Stimulated activated CD4-positive, alpha-beta T cell treated with anti-CD3 and anti-CD28 coated beads, TNF-alpha, amount 100 ng/mL, for 4 hours (primary cell): Measurements from ENCODE around the gene RUBCN.
"Not testable (repeated sequence)": the region's sequence is repeated elsewhere in the genome, so short reads cannot be mapped to it uniquely, and the experiment has no call there.

Experiments used
- DNase-seq, 3 experiments: peaks; one replicate each; pipeline ENCODE4 v3.0.0-alpha.2; 2020; ENCODE audit warnings: low read depth in 3 of 3

RUBCN gene

GRCh38 chr3:197734667-197735318 is 1.9 kb downstream of the RUBCN start:
- no peak for DNase-seq

- DNase-seq = no peak
These were observed 3.7 kb downstream of the RUBCN start for GRCh38 chr3:197733042-197733441.

GRCh38 chr3:197731483-197731882 is 5.2 kb downstream of the RUBCN start:
- DNase-seq = not testable (repeated sequence)

DNA sequence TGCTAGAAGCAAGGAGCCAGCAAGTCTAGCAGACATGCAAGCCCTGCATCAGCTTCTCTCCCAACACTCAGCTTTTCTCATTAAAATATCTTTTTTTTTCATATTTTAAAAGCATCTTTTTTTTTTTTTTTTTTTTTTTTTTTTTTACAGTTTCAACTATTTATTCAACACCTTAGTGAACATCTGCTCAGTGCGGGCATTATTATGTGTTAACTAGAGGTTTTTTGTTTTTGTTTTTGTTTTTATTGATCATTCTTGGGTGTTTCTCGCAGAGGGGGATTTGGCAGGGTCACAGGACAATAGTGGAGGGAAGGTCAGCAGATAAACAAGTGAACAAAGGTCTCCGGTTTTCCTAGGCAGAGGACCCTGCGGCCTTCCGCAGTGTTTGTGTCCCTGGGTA is 5.9 kb downstream of the RUBCN start:
- not testable (repeated sequence) for DNase-seq

- DNase-seq = no peak
These were observed 6.5 kb downstream of the RUBCN start for GRCh38 chr3:197730200-197730599.

- no peak for DNase-seq
These were observed 8.2 kb downstream of the RUBCN start for GRCh38 chr3:197728487-197728886.

- not testable (repeated sequence) for DNase-seq
These were observed 8.8 kb downstream of the RUBCN start for GRCh38 chr3:197727878-197728277.

GRCh38 chr3:197722734-197723133 is 14.0 kb downstream of the RUBCN start:
- DNase-seq = no peak

DNA sequence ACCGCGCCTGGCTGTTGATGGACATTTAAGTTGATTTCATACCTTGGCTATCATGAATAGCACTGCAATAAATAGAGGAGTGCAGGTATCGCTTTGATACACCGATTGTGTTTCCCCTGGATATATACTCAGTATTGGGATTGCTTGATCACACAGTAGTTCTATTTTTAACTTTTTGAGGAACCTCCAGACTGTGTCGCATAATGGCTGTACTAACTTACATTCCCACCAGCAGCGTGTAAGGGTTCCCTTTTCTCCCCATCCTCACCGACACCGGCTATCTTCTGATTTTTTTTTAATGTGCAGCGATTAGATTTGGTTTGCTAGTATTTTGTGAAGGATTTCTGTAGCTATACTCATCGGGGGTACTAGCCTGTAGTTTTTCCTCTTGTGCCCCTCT is 16.0 kb downstream of the RUBCN start:
- no peak for DNase-seq

GRCh38 chr3:197718891-197719290 is 17.8 kb downstream of the RUBCN start:
- DNase-seq = no peak

DNA sequence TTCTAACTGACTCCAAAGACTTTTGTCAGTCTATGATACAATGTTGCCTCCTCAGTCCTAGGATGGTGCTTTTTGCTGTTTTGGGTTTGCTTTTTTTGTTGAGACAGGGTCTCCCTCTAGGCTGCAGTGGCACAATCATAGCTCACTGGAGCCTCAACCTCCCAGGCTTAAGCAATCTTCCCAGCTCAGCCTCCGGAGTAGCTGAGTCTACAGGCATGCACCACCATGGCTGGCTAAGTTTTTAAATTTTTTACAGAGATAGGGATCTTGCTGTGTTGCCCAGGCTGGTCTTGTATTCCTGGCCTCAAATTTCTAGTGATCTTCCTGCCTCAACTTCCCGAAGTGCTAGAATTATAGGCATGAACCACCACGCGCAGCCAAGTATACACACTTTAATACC is 22.5 kb downstream of the RUBCN start:
- DNase-seq = no peak

- no peak for DNase-seq
These were observed 23.3 kb downstream of the RUBCN start for GRCh38 chr3:197713477-197713822.

- peak; percentile 52 to 75 (median 75) for DNase-seq
These were observed 24.6 kb downstream of the RUBCN start for GRCh38 chr3:197711973-197712707.

GRCh38 chr3:197710965-197711364 is 25.7 kb downstream of the RUBCN start:
- DNase-seq = not testable (repeated sequence)

GRCh38 chr3:197709135-197709534 is 27.6 kb downstream of the RUBCN start:
- no peak for DNase-seq

GRCh38 chr3:197706658-197707057 is 30.0 kb downstream of the RUBCN start:
- no peak for DNase-seq

DNA sequence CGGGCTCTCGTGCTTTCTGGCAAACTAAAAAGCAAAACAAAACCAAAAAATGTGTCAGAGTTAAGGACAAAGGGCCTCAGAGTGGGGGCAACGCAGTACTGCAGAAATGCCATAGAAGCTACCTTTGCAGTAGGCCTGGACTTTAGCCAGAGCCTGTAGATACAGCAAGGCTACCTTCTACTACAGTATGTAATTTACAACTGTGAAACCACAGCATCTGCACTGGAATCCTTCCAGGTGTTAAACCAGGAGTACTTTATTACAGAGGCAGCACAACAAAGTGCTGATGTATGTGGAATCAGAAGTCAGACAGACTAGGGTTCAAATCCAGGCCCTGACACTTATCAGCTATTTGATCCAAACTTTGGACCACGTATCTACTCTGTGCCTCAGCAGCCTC is 34.9 kb downstream of the RUBCN start:
- DNase-seq = no peak

- no peak for DNase-seq
These were observed 36.6 kb downstream of the RUBCN start for GRCh38 chr3:197700095-197700494.

- DNase-seq = no peak
These were observed 39.3 kb downstream of the RUBCN start for GRCh38 chr3:197697355-197697754.

DNA sequence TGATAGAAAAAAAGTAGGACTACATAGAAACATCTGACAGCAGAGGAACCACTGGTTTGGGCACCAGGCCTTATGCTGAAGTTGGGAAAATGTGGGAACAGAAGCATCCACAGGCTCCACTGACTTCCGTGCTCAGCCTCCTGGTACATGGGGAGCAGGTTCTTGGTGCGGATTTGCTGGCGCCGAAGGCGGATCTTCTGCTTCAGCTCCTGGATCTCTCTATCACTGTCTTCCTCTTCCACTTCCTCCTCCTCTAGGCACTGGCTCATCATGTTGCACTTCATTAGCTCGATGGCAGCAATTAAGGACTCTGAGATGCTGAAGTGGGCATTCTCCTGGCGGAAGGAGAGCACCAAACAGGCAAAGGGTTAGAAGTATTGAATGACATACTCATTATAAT is 42.5 kb downstream of the RUBCN start:
- no peak for DNase-seq

- DNase-seq = no peak
These were observed 44.1 kb downstream of the RUBCN start for GRCh38 chr3:197692641-197693040.

DNA sequence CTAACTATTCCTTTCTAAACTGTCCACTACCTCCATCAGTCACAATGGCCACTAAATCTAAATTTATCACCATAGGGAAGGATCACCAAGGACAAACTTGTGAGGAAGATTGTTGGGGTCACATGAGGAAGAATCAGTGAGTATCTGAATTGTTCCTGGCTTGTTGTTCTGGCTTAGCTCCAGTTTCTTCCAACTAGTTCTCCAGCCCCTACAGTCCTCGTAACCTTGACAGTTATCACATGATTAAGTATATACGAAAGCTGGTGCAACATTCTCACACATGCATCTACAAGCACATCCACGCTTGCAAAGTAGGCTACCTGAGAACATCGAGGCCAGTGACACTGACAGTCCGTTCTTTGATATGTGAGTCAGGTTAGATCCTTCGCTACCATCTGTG is 46.0 kb downstream of the RUBCN start:
- no peak for DNase-seq

DNA sequence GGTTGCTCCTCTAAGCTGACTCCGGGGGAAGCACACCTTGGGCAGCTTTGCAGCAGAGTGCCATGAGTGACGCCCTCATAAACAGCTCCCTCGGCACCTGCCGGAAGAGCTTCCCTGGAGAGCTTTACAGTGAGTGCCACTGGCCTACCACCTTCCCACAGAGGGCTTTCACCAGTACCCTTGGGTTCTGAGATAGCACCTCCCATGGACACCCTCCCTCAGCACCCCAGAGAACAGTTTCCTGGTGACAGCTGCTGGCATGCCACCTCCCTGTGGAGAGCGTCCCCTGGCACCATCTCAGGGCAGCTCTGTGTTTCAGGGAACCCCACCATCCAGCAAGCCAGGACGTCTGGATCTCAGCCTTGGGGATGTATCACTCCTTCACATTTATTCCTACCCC is 49.1 kb downstream of the RUBCN start:
- no peak for DNase-seq

- no peak for DNase-seq
These were observed 49.8 kb downstream of the RUBCN start for GRCh38 chr3:197686899-197687298.
